Spleen (tissue), 11 donors: Measurements from ENCODE around the gene MBIP. TPM values are rescaled to one million over a fixed set of nuclear protein-coding genes. Genes with fewer than 3 reads are reported as not detected.

Experiments
- DNase-seq: peaks from one replicate; pipeline ENCODE4 v3.0.0-alpha.2; 2020
- H3K27ac ChIP-seq, 8 donors: fragments of 200-600 bp; sonication (generic) in 7 of 8; 1 replicate in 4 of 8; 2 replicates in 4 of 8; pipeline versions ENCODE4 v1.5.0 to v1.8.0; 2016 to 2021; ENCODE audit warnings: inconsistent platforms in 4 of 8, mild to moderate bottlenecking in 4 of 8, moderate library complexity in 1 of 8
- H3K27me3 ChIP-seq, 7 donors: fragments of 200-600 bp; sonication (generic) in 6 of 7; replicated peaks in 1 of 7; 1 replicate in 4 of 7; 2 replicates in 3 of 7; pipeline versions ENCODE4 v1.5.0 to v1.8.0; 2016 to 2021; ENCODE audit warnings: inconsistent platforms in 3 of 7, mild to moderate bottlenecking in 1 of 7
- H3K36me3 ChIP-seq, 6 donors: fragments of 200-600 bp; sonication (generic) in 5 of 6; 1 replicate in 4 of 6; 2 replicates in 2 of 6; pipeline versions ENCODE4 v1.5.0 to v1.8.0; 2016 to 2021; ENCODE audit warnings: inconsistent platforms in 2 of 6
- H3K4me1 ChIP-seq, 6 donors: fragments of 200-600 bp; sonication (generic) in 5 of 6; 1 replicate in 3 of 6; 2 replicates in 3 of 6; pipeline versions ENCODE4 v1.5.0 to v1.8.0; 2016 to 2021; ENCODE audit warnings: inconsistent platforms in 3 of 6
- H3K4me3 ChIP-seq, 8 donors: fragments of 200-600 bp; sonication (generic) in 7 of 8; 1 replicate in 4 of 8; 2 replicates in 4 of 8; pipeline versions ENCODE4 v1.5.0 to v1.8.0; 2016 to 2021; ENCODE audit warnings: inconsistent platforms in 4 of 8, mild to moderate bottlenecking in 4 of 8, moderate library complexity in 2 of 8
- H3K9me3 ChIP-seq, 8 donors: fragments of 200-600 bp; sonication (generic) in 7 of 8; 1 replicate in 4 of 8; 2 replicates in 4 of 8; pipeline versions ENCODE4 v1.5.0 to v1.8.0; 2016 to 2021; ENCODE audit warnings: inconsistent platforms in 4 of 8
- POLR2A ChIP-seq, 3 donors: fragments of 450-650 bp; IDR thresholded peaks; one replicate each; pipeline ENCODE4 v1.5.1; 2017; ENCODE audit warnings: antibody characterized with exemption in 3 of 3, mild to moderate bottlenecking in 1 of 3
- POLR2AphosphoS5 ChIP-seq, 3 donors: sonication (generic); formaldehyde crosslinking; IDR thresholded peaks; one replicate each; pipeline ENCODE4 v1.5.1; 2017; ENCODE audit warnings: antibody characterized with exemption in 3 of 3
- WGBS, 5 donors: extraction: QIAGEN DNeasy Blood & Tissue Kit in 3 of 5; methylation state at CpG; one replicate each; pipeline versions ENCODE4 v1.1.5 to v1.1.7; 2013 to 2018; 5-methylcytosine and 5-hydroxymethylcytosine counted together
- intact Hi-C: fragments of 100-400 bp; cut with DNase I; formaldehyde crosslinking; loops from one replicate; pipeline ENCODE4 v1.15.0; 2023; ENCODE audit warnings: low total_unique reads
- polyA plus RNA-seq, 3 donors: library from polyadenylated mRNA; stranded (reverse); fragments of 200-250 nt; gene quantifications; one replicate each; pipeline ENCODE4 v1.2.1, GENCODE V29; 2013
- total RNA-seq, 7 donors: library from RNA; depleted of rRNA in 3 of 7; stranded (reverse); fragments of >200 nt in 3 of 7; fragmentation: NEBNext Ultra II Directional in 4 of 7; extraction: Animal tissue kit (Norgen Biotek cat#: 25700) in 4 of 7; gene quantifications; one replicate each; pipeline versions ENCODE4 v1.1.0 to v1.2.1, GENCODE V29; 2016 to 2021
- TF ChIP-seq, protein P1 (sequence below), 11 experiments: fragments of 200-600 bp in 7 of 11; fragments of 450-650 bp in 4 of 11; sonication (generic) in 4 of 11; IDR thresholded peaks in 8 of 11; conservative IDR thresholded peaks in 3 of 11; 1 replicate in 7 of 11; 2 replicates in 4 of 11; pipeline versions ENCODE4 v1.4.0 to v1.8.0; 2016 to 2021; ENCODE audit warnings: antibody characterized with exemption in 11 of 11, inconsistent platforms in 4 of 11, mild to moderate bottlenecking in 1 of 11
- donor health status: healthy with polysubstance abuse.
- donor health status: DM: no; HTN: no; CAD: no; lungs with moderate emphysema.
- donor health status: DM: no; HTN: no; CAD: no.
- donor health status: Bipolar disorder and iron deficiency.
- donor health status: healthy.
- donor health status: DM: no; HTN: no; CAD: no.
- donor health status: DM: yes; HTN: yes; CAD: no.

MBIP gene
- total and polyA plus RNA-seq, 10 donors, result 13.2 to 23.8 (median 15.5) TPM

DNA sequence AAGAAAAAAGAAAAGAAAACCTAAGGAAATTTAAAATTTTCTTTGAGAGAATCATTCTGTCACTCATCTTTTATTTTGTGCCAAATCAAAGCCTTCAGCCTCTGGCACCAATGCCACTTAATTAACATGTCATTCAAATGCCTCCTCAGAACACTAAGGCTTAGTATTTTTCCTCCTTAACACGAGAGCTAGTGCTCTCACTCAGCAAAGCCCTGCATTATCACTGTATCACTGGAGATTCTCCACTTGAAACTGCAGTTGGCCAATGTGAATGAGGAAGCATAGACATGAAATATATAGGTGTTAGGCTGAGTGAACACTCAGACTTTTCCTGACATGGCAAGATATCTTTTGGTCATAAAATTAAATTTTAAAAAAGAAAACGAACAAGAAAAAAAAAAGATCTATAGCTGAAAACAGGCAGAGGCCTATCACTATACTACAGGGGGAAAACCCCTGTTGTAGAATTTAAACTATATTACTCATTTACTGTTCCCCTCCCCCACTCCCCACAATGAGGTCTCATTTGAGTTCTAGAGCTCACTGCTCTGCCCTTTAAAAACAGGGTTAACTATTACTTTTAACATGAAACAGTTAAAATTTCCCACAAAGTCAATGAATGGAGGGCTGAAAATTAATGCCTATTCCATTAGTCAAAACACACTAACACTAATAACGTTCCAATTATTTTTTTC lies 5.1 kb downstream of the MBIP start:
- no peak for DNase-seq
- Histone ChIP-seq H3K27me3 (no peaks in the 10 kb centered on the region), H3K9me3 (no peaks in the 10 kb centered on the region), H3K27ac (no peak overlapping the region), H3K4me3 (no peak overlapping the region), H3K4me1 (peaks cover 9 to 45% (median 23%) of the 10 kb centered on the region in 6 donors), H3K36me3 (peaks cover 0 to 41% (median 20%) of the 10 kb centered on the region in 6 donors)
- intact Hi-C loops, result no loop called here
- 64 to 79% (median 67%) methylated on average over 3 of the region's 3 CpGs for WGBS, 5 donors
- TF ChIP-seq, protein P1, sequence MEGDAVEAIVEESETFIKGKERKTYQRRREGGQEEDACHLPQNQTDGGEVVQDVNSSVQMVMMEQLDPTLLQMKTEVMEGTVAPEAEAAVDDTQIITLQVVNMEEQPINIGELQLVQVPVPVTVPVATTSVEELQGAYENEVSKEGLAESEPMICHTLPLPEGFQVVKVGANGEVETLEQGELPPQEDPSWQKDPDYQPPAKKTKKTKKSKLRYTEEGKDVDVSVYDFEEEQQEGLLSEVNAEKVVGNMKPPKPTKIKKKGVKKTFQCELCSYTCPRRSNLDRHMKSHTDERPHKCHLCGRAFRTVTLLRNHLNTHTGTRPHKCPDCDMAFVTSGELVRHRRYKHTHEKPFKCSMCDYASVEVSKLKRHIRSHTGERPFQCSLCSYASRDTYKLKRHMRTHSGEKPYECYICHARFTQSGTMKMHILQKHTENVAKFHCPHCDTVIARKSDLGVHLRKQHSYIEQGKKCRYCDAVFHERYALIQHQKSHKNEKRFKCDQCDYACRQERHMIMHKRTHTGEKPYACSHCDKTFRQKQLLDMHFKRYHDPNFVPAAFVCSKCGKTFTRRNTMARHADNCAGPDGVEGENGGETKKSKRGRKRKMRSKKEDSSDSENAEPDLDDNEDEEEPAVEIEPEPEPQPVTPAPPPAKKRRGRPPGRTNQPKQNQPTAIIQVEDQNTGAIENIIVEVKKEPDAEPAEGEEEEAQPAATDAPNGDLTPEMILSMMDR (IDR thresholded peaks at IDR 0.05 in 8 of 11, conservative IDR thresholded peaks at IDR 0.05 in 3 of 11), result no peak
- TF ChIP-seq POLR2AphosphoS5 (IDR thresholded peaks at IDR 0.05), result no peak
- TF ChIP-seq POLR2A (IDR thresholded peaks at IDR 0.05), result no peak

DNA sequence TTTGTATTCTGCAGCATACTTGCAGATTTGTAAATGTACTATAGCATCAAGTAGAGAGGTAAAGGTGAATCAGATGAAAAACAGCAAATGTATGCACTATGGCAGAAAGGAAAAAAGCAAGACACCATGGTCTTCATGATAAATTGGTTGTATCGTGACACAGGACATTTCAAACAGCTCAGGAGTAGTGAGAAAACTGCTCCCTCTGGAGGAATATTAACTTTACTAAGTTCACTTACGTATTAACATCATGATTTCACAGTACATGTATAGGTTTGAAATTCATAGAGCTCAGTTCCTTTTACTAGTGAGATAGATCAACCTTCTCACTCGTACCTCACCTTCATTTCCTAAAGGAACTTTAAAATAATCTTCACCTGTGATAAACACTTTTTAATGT lies 6.5 kb downstream of the MBIP start:
- Histone ChIP-seq H3K36me3 (peaks cover 0 to 55% (median 33%) of the 10 kb centered on the region in 6 donors), H3K4me1 (peaks cover 7 to 35% (median 18%) of the 10 kb centered on the region in 6 donors), H3K27ac (no peak overlapping the region), H3K27me3 (no peaks in the 10 kb centered on the region), H3K4me3 (no peak overlapping the region), H3K9me3 (no peaks in the 10 kb centered on the region)
- 84 to 97% (median 87%) methylated on average over 3 of the region's 3 CpGs for WGBS, 5 donors
- no peak for DNase-seq
- intact Hi-C loops, result no loop called here
- TF ChIP-seq POLR2A (IDR thresholded peaks at IDR 0.05), result no peak
- TF ChIP-seq, protein P1 (IDR thresholded peaks at IDR 0.05 in 8 of 11, conservative IDR thresholded peaks at IDR 0.05 in 3 of 11), result no peak
- no peak for TF ChIP-seq POLR2AphosphoS5 (IDR thresholded peaks at IDR 0.05)

DNA sequence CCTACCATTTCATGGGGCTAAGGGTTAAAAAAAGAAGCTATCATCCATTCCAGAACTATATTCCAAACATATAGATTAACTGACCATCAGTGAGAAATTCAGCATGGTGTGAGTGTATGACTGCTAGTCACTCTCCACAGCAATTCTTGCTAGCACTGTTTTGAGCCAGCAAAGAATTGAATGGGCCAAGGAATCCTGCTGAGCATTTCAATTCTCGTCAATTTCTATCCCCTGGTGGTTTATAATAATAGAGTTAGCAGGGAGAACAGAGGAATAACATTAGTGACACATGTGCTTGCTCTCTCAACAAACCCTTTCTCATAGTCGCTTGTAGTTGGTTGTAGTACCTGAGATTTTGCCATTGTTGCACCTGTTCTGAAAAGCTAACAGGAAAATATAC lies 7.2 kb downstream of the MBIP start:
- intact Hi-C loops, result no loop called here
- Histone ChIP-seq H3K4me3 (no peak overlapping the region), H3K36me3 (peaks cover 0 to 62% (median 39%) of the 10 kb centered on the region in 6 donors), H3K27ac (no peak overlapping the region), H3K4me1 (peaks cover 0 to 28% (median 11%) of the 10 kb centered on the region in 6 donors), H3K9me3 (no peaks in the 10 kb centered on the region), H3K27me3 (no peaks in the 10 kb centered on the region)
- no peak for TF ChIP-seq POLR2A (IDR thresholded peaks at IDR 0.05)
- no peak for TF ChIP-seq POLR2AphosphoS5 (IDR thresholded peaks at IDR 0.05)
- TF ChIP-seq, protein P1 (IDR thresholded peaks at IDR 0.05 in 8 of 11, conservative IDR thresholded peaks at IDR 0.05 in 3 of 11), result no peak
- no peak for DNase-seq
- 91 to 100% (median 95%) methylated on average over 2 of the region's 2 CpGs for WGBS, 5 donors

GRCh38 chr14:36306836-36307235 lies 13.6 kb downstream of the MBIP start:
- TF ChIP-seq POLR2A (IDR thresholded peaks at IDR 0.05), result no peak
- TF ChIP-seq, protein P1 (IDR thresholded peaks at IDR 0.05 in 8 of 11, conservative IDR thresholded peaks at IDR 0.05 in 3 of 11), result no peak
- no peak for TF ChIP-seq POLR2AphosphoS5 (IDR thresholded peaks at IDR 0.05)
- Histone ChIP-seq H3K36me3 (peaks cover 0 to 100% (median 79%) of the 10 kb centered on the region in 6 donors), H3K27me3 (no peaks in the 10 kb centered on the region), H3K27ac (no peak overlapping the region), H3K4me1 (no peaks in the 10 kb centered on the region), H3K9me3 (no peaks in the 10 kb centered on the region), H3K4me3 (no peak overlapping the region)
- intact Hi-C loops, result no loop called here
- 89 to 94% (median 93%) methylated on average over 2 of the region's 2 CpGs for WGBS, 5 donors
- no peak for DNase-seq
